ENCODE data around the gene THBS2.

DNA sequence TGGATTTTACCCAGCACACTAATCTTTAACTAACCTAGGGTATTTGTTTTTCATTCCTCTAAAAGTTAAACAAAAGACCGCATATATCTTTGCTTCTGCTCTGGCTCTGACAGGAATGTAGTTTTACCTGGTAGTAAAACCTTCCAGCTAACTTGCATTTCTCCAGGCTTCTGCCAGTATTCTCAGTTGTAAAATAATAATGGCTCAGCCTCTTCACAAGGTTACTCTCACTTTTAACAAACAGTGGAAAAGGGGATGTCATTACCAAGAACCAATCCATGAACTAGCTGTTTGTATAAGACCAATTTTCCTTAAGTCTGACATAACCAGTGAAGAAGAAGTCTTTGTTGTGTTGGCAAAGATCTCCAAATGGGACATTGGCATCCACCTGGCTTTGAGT, 10.0 kb downstream of the THBS2 start:
- TF ChIP-seq MAFK (IDR thresholded peaks at IDR 0.05; ENCODE audit: low read depth, low read length) (no peak), EZH2 (IDR thresholded peaks at IDR 0.05; ENCODE audit: low read depth, low read length, severe bottlenecking) (no peak), POLR2AphosphoS5 (IDR thresholded peaks at IDR 0.05; ENCODE audit: low read depth, low read length) (no peak), TAF1 (IDR thresholded peaks at IDR 0.05; ENCODE audit: low read depth, low read length) (no peak), EP300 (IDR thresholded peaks at IDR 0.05; ENCODE audit: borderline replicate concordance in 1 of 2, low read depth in 2 of 2, low read length in 2 of 2) (no peak), POLR2A (IDR thresholded peaks at IDR 0.05; ENCODE audit: control extremely low read depth in 1 of 2, low read depth in 2 of 2, low read length in 2 of 2) (no peak), RFX5 (IDR thresholded peaks at IDR 0.05; ENCODE audit: borderline replicate concordance, low read depth, low read length) (no peak), SUZ12 (IDR thresholded peaks at IDR 0.05; ENCODE audit: low read length) (no peak)
- TF ChIP-seq, protein P1, sequence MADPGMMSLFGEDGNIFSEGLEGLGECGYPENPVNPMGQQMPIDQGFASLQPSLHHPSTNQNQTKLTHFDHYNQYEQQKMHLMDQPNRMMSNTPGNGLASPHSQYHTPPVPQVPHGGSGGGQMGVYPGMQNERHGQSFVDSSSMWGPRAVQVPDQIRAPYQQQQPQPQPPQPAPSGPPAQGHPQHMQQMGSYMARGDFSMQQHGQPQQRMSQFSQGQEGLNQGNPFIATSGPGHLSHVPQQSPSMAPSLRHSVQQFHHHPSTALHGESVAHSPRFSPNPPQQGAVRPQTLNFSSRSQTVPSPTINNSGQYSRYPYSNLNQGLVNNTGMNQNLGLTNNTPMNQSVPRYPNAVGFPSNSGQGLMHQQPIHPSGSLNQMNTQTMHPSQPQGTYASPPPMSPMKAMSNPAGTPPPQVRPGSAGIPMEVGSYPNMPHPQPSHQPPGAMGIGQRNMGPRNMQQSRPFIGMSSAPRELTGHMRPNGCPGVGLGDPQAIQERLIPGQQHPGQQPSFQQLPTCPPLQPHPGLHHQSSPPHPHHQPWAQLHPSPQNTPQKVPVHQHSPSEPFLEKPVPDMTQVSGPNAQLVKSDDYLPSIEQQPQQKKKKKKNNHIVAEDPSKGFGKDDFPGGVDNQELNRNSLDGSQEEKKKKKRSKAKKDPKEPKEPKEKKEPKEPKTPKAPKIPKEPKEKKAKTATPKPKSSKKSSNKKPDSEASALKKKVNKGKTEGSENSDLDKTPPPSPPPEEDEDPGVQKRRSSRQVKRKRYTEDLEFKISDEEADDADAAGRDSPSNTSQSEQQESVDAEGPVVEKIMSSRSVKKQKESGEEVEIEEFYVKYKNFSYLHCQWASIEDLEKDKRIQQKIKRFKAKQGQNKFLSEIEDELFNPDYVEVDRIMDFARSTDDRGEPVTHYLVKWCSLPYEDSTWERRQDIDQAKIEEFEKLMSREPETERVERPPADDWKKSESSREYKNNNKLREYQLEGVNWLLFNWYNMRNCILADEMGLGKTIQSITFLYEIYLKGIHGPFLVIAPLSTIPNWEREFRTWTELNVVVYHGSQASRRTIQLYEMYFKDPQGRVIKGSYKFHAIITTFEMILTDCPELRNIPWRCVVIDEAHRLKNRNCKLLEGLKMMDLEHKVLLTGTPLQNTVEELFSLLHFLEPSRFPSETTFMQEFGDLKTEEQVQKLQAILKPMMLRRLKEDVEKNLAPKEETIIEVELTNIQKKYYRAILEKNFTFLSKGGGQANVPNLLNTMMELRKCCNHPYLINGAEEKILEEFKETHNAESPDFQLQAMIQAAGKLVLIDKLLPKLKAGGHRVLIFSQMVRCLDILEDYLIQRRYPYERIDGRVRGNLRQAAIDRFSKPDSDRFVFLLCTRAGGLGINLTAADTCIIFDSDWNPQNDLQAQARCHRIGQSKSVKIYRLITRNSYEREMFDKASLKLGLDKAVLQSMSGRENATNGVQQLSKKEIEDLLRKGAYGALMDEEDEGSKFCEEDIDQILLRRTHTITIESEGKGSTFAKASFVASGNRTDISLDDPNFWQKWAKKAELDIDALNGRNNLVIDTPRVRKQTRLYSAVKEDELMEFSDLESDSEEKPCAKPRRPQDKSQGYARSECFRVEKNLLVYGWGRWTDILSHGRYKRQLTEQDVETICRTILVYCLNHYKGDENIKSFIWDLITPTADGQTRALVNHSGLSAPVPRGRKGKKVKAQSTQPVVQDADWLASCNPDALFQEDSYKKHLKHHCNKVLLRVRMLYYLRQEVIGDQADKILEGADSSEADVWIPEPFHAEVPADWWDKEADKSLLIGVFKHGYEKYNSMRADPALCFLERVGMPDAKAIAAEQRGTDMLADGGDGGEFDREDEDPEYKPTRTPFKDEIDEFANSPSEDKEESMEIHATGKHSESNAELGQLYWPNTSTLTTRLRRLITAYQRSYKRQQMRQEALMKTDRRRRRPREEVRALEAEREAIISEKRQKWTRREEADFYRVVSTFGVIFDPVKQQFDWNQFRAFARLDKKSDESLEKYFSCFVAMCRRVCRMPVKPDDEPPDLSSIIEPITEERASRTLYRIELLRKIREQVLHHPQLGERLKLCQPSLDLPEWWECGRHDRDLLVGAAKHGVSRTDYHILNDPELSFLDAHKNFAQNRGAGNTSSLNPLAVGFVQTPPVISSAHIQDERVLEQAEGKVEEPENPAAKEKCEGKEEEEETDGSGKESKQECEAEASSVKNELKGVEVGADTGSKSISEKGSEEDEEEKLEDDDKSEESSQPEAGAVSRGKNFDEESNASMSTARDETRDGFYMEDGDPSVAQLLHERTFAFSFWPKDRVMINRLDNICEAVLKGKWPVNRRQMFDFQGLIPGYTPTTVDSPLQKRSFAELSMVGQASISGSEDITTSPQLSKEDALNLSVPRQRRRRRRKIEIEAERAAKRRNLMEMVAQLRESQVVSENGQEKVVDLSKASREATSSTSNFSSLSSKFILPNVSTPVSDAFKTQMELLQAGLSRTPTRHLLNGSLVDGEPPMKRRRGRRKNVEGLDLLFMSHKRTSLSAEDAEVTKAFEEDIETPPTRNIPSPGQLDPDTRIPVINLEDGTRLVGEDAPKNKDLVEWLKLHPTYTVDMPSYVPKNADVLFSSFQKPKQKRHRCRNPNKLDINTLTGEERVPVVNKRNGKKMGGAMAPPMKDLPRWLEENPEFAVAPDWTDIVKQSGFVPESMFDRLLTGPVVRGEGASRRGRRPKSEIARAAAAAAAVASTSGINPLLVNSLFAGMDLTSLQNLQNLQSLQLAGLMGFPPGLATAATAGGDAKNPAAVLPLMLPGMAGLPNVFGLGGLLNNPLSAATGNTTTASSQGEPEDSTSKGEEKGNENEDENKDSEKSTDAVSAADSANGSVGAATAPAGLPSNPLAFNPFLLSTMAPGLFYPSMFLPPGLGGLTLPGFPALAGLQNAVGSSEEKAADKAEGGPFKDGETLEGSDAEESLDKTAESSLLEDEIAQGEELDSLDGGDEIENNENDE (IDR thresholded peaks at IDR 0.05; ENCODE audit: insufficient replicate concordance, low read length) = no peak
- TF ChIP-seq, protein P2, sequence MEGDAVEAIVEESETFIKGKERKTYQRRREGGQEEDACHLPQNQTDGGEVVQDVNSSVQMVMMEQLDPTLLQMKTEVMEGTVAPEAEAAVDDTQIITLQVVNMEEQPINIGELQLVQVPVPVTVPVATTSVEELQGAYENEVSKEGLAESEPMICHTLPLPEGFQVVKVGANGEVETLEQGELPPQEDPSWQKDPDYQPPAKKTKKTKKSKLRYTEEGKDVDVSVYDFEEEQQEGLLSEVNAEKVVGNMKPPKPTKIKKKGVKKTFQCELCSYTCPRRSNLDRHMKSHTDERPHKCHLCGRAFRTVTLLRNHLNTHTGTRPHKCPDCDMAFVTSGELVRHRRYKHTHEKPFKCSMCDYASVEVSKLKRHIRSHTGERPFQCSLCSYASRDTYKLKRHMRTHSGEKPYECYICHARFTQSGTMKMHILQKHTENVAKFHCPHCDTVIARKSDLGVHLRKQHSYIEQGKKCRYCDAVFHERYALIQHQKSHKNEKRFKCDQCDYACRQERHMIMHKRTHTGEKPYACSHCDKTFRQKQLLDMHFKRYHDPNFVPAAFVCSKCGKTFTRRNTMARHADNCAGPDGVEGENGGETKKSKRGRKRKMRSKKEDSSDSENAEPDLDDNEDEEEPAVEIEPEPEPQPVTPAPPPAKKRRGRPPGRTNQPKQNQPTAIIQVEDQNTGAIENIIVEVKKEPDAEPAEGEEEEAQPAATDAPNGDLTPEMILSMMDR (IDR thresholded peaks at IDR 0.05; ENCODE audit: control extremely low read depth in 1 of 3, insufficient read depth in 1 of 3, low read depth in 1 of 3, low read length in 3 of 3) = no peak

Measured in H1 (cell line).